SK-N-SH (cell line): Measurements from ENCODE around the gene COL4A6. TPM values are rescaled to one million over a fixed set of nuclear protein-coding genes. Genes with fewer than 3 reads are reported as not detected.

Experiments used
- CTCF ChIA-PET: fragments of 300-600, 350-600 bp; formaldehyde crosslinking; extraction: SDS; loops from one replicate; lab custom pipeline; 2021; lab: Yijun Ruan, JAX
- POLR2A ChIA-PET: fragments of 350-600 bp; sonication (Branson Sonifier 250); formaldehyde crosslinking; extraction: SDS; loops from one replicate; lab custom pipeline; 2020; ENCODE audit warnings: antibody characterized with exemption, inconsistent platforms; lab: Yijun Ruan, JAX
- DNase-seq: peaks from one replicate; pipeline ENCODE4 v3.0.0; 2012
- H2AFZ ChIP-seq: fragments of 200-600 bp; sonication (generic); 2 replicates; pipeline ENCODE4 v1.8.1; 2016; ENCODE audit warnings: antibody characterized with exemption, mild to moderate bottlenecking, low read depth
- H3F3A ChIP-seq: fragments of 200-600 bp; sonication (generic); replicated peaks from 2 replicates; pipeline ENCODE3; 2016; ENCODE audit warnings: antibody characterized with exemption, mild to moderate bottlenecking; ENCODE audit not compliant: insufficient read depth
- H3K27ac ChIP-seq, 2 experiments: fragments of 200-500 bp in 1 of 2; fragments of 200-600 bp in 1 of 2; sonication (Bioruptor generic) in 1 of 2; sonication (generic), shearing (Covaris generic) in 1 of 2; 2 replicates each; pipeline versions ENCODE4 v1.5.1 to v1.6.1; 2014 to 2016; ENCODE audit warnings: low read depth in 2 of 2, inconsistent platforms in 1 of 2, low read length in 1 of 2, mild to moderate bottlenecking in 1 of 2, mixed read lengths in 1 of 2
- H3K27me3 ChIP-seq: fragments of 200-600 bp; sonication (generic), shearing (Covaris generic); 2 replicates; pipeline ENCODE4 v1.6.1; 2016; ENCODE audit warnings: mixed run types; ENCODE audit not compliant: insufficient read depth
- H3K36me3 ChIP-seq, 2 experiments: fragments of 200-500 bp in 1 of 2; fragments of 200-600 bp in 1 of 2; sonication (Bioruptor generic) in 1 of 2; sonication (generic) in 1 of 2; replicated peaks in 1 of 2; 2 replicates each; pipeline versions ENCODE3 to v1.5.1; 2014 to 2016; ENCODE audit warnings: low read length in 1 of 2, mild to moderate bottlenecking in 1 of 2; ENCODE audit not compliant: insufficient read depth in 2 of 2, control insufficient read depth in 1 of 2
- H3K4me1 ChIP-seq, 2 experiments: fragments of 200-500 bp in 1 of 2; fragments of 200-600 bp in 1 of 2; sonication (Bioruptor generic) in 1 of 2; sonication (generic), shearing (Covaris generic) in 1 of 2; 2 replicates each; pipeline versions ENCODE4 v1.5.1 to v1.6.1; 2014 to 2016; ENCODE audit warnings: low read depth in 1 of 2, low read length in 1 of 2, mixed run types in 1 of 2; ENCODE audit not compliant: insufficient read depth in 2 of 2, control insufficient read depth in 1 of 2
- H3K4me2 ChIP-seq: fragments of 200-600 bp; sonication (generic), shearing (Covaris generic); 2 replicates; pipeline ENCODE4 v1.6.1; 2017; ENCODE audit warnings: mixed run types
- H3K4me3 ChIP-seq, 2 experiments: fragments of 200-500 bp in 1 of 2; fragments of 200-600 bp in 1 of 2; sonication (Bioruptor generic) in 1 of 2; sonication (generic), shearing (Covaris generic) in 1 of 2; 2 replicates each; pipeline versions ENCODE4 v1.5.1 to v1.8.1; 2014 to 2016; ENCODE audit warnings: low read depth in 2 of 2, inconsistent platforms in 1 of 2, low read length in 1 of 2, mild to moderate bottlenecking in 1 of 2, mixed read lengths in 1 of 2, moderate library complexity in 1 of 2
- H3K79me2 ChIP-seq: fragments of 200-600 bp; sonication (generic); 2 replicates; pipeline ENCODE4 v1.8.1; 2017; ENCODE audit warnings: mild to moderate bottlenecking; ENCODE audit not compliant: insufficient read depth
- H3K9ac ChIP-seq: fragments of 200-600 bp; sonication (generic); 2 replicates; pipeline ENCODE4 v1.6.1; 2017; ENCODE audit warnings: mixed run types
- H3K9me2 ChIP-seq: fragments of 200-600 bp; sonication (generic); 2 replicates; pipeline ENCODE4 v1.6.1; 2017; ENCODE audit warnings: mixed run types
- H3K9me3 ChIP-seq: fragments of 200-600 bp; sonication (generic); 2 replicates; pipeline ENCODE4 v1.6.1; 2017; ENCODE audit warnings: mixed run types, mild to moderate bottlenecking, moderate library complexity
- H4K20me1 ChIP-seq: fragments of 200-600 bp; sonication (generic); 2 replicates; pipeline ENCODE4 v1.6.1; 2017; ENCODE audit warnings: mild to moderate bottlenecking, mixed run types; ENCODE audit not compliant: insufficient read depth
- ELF1 ChIP-seq: IDR thresholded peaks from 2 replicates; pipeline ENCODE4 v1.4.0; 2012
- EZH2phosphoT487 ChIP-seq: fragments of 200-600 bp; sonication (generic); IDR thresholded peaks from 2 replicates; pipeline ENCODE4 v1.6.1; 2017; ENCODE audit warnings: low read depth, mixed run types, mild to moderate bottlenecking, antibody characterized with exemption, moderate library complexity, borderline replicate concordance
- FOSL2 ChIP-seq: IDR thresholded peaks from 2 replicates; pipeline ENCODE4 v1.4.0; 2012; ENCODE audit warnings: low read depth, mild to moderate bottlenecking, moderate library complexity, borderline replicate concordance
- FOXJ3 ChIP-seq: sonication (generic); formaldehyde crosslinking; IDR thresholded peaks from 2 replicates; pipeline ENCODE4 v1.5.1; 2020; ENCODE audit warnings: mild to moderate bottlenecking, missing genetic modification reagents
- GABPA ChIP-seq: IDR thresholded peaks from 2 replicates; pipeline ENCODE4 v1.4.0; 2012; ENCODE audit warnings: low read depth, mild to moderate bottlenecking
- GATA2 ChIP-seq: sonication (generic); formaldehyde crosslinking; IDR thresholded peaks from 2 replicates; pipeline ENCODE4 v1.5.0; 2020; ENCODE audit warnings: mild to moderate bottlenecking, missing genetic modification reagents
- JUND ChIP-seq: IDR thresholded peaks from 2 replicates; pipeline ENCODE4 v1.4.0; 2012
- MEF2A ChIP-seq: IDR thresholded peaks from 2 replicates; pipeline ENCODE4 v1.4.0; 2012; ENCODE audit warnings: low read depth, borderline replicate concordance
- RAD21 ChIP-seq: IDR thresholded peaks from 2 replicates; pipeline ENCODE4 v1.6.1; 2012; ENCODE audit warnings: mild to moderate bottlenecking, low read length
- RCOR1 ChIP-seq: fragments of 150-350 bp; IDR thresholded peaks from 2 replicates; pipeline ENCODE4 v1.6.1; 2017; ENCODE audit warnings: antibody characterized with exemption, low read length
- REST ChIP-seq: IDR thresholded peaks from 2 replicates; pipeline ENCODE4 v1.6.1; 2012; ENCODE audit warnings: mild to moderate bottlenecking, low read depth, low read length, moderate library complexity
- RFX5 ChIP-seq: IDR thresholded peaks from 2 replicates; pipeline ENCODE4 v1.6.1; 2012; ENCODE audit warnings: mild to moderate bottlenecking, improper control_type of control experiment, low read length
- USF1 ChIP-seq: IDR thresholded peaks from 2 replicates; pipeline ENCODE4 v1.4.0; 2012; ENCODE audit warnings: low read depth, borderline replicate concordance
- ZBTB33 ChIP-seq: IDR thresholded peaks from 2 replicates; pipeline ENCODE4 v1.4.0; 2012; ENCODE audit warnings: low read depth, borderline replicate concordance
- WGBS: methylation state at CpG from one replicate; pipeline ENCODE4 v1.1.6; 2017; ENCODE audit warnings: low lambda C conversion rate; 5-methylcytosine and 5-hydroxymethylcytosine counted together
- polyA plus RNA-seq, 3 experiments: library from polyadenylated mRNA; depleted of rRNA; stranded (reverse); fragments of >200 nt; gene quantifications; 2 replicates each; pipeline ENCODE4 v1.2.3, GENCODE V29; 2012
- TF ChIP-seq, protein P1 (sequence below): IDR thresholded peaks from 2 replicates; pipeline ENCODE4 v1.4.0; 2012; ENCODE audit warnings: low read depth

The COL4A6 gene
- polyA plus RNA-seq, 1 of the 3 experiments (the other 2 are of a cell fraction): not detected

DNA sequence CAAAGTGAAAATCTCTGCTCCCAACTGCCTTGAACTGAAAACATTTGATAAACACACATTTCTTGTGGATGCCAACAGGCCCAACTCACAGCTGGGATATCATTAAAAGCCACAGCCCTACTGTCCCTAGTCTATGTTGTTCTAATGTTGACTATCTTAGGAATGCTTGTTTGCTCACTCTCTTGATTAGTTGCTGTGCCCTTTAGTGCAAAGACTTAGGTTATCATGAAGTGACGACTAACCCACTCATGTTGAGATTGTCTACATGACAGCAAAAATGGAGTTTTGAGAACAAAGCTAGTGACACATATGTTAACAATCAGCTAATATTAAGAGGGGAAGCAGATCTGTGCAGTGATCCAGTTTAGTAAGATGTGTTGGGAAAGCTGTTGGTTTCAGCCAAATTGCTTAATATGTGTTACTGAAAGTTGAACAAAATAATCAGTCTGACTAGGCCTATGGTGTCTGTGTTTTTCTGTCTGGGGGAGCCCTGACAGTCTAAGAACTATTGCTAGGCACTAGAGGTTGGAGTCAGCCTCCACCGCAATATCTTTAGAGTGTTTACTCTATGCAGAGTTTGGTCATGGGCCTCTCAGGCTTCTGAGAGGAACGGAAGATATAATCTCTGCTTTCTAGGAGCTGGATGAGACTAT lies 221.2 kb downstream of the COL4A6 start:
- no peaks in the 10 kb centered on the region for H4K20me1 ChIP-seq
- H3K4me2 ChIP-seq: no peak overlapping the region
- H3K4me1 ChIP-seq: no peaks in the 10 kb centered on the region
- no peaks in the 10 kb centered on the region for H3F3A ChIP-seq
- 12% methylated on average over 3 of the region's 3 CpGs for WGBS
- no peak for DNase-seq
- H3K9ac ChIP-seq: no peak overlapping the region
- no peaks in the 10 kb centered on the region for H3K79me2 ChIP-seq
- no peaks in the 10 kb centered on the region for H3K36me3 ChIP-seq
- POLR2A ChIA-PET: no interaction called here
- CTCF ChIA-PET: interaction anchor here (4.5 kb wide), 1 partner anchor 8 kb away, joined by 41 read pairs; no protein-coding TSS in a partner anchor
- H2AFZ ChIP-seq: no peak overlapping the region
- no peak overlapping the region for H3K4me3 ChIP-seq
- H3K27me3 ChIP-seq: peaks cover 29% of the 10 kb centered on the region; the same call in 1 of the 2 replicates
- no peaks in the 10 kb centered on the region for H3K9me2 ChIP-seq
- H3K27ac ChIP-seq: no peak overlapping the region
- TF ChIP-seq GABPA (no peak), FOXJ3 (no peak), FOSL2 (no peak), REST (no peak), RCOR1 (no peak), RFX5 (no peak)
- TF ChIP-seq, protein P1, sequence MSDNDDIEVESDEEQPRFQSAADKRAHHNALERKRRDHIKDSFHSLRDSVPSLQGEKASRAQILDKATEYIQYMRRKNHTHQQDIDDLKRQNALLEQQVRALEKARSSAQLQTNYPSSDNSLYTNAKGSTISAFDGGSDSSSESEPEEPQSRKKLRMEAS: no peak
- H3K9me3 ChIP-seq: no peaks in the 10 kb centered on the region

- CTCF ChIA-PET: interaction anchor here (1.0 to 4.5 kb wide), 3 partner anchors 9 to 17 kb away, joined by 3 to 41 read pairs (median 3); no protein-coding TSS in a partner anchor
- Histone ChIP-seq H3K4me1 (no peaks in the 10 kb centered on the region), H3K27ac (no peak overlapping the region), H3K9me2 (no peaks in the 10 kb centered on the region), H3K79me2 (no peaks in the 10 kb centered on the region), H3K36me3 (no peaks in the 10 kb centered on the region), H2AFZ (no peak overlapping the region), H3F3A (no peaks in the 10 kb centered on the region), H3K9me3 (no peaks in the 10 kb centered on the region), H3K4me2 (no peak overlapping the region), H3K4me3 (no peak overlapping the region), H3K9ac (no peak overlapping the region), H3K27me3 (peaks cover 27% of the 10 kb centered on the region; the same call in 1 of the 2 replicates), H4K20me1 (no peaks in the 10 kb centered on the region)
- DNase-seq: no peak
- TF ChIP-seq MEF2A: no peak
- no peak for TF ChIP-seq ZBTB33
- no peak for TF ChIP-seq REST
- TF ChIP-seq GATA2 (CRISPR knock-in tag): no peak
- TF ChIP-seq RAD21: no peak
- TF ChIP-seq USF1: no peak
- no peak for TF ChIP-seq JUND
- no peak for TF ChIP-seq EZH2phosphoT487
- TF ChIP-seq ELF1: no peak
- WGBS: 38% methylated on average over 1 of the region's 1 CpG
- POLR2A ChIA-PET: no interaction called here
Observed at GRCh38 chrX:108216405-108216804, 221.8 kb downstream of the COL4A6 start.
